HepG2 (cell line): Measurements from ENCODE around the gene PSMD2. TPM values are rescaled to one million over a fixed set of nuclear protein-coding genes. Genes with fewer than 3 reads are reported as not detected.

ENCODE experiments used
- DMAP1 ChIP-seq: IDR thresholded peaks from 2 replicates; pipeline ENCODE4 v1.6.1; 2016
- EP300 ChIP-seq, 3 experiments: sonication (generic) in 1 of 3; formaldehyde crosslinking in 1 of 3; IDR thresholded peaks; 2 replicates each; pipeline versions ENCODE4 v1.5.1 to v1.6.1; 2011 to 2020; ENCODE audit warnings: low read depth in 2 of 3, low read length in 2 of 3, borderline replicate concordance in 1 of 3, improper control_type of control experiment in 1 of 3, mild to moderate bottlenecking in 1 of 3, missing genetic modification reagents in 1 of 3, moderate library complexity in 1 of 3
- ETV6 ChIP-seq: sonication (generic); formaldehyde crosslinking; conservative IDR thresholded peaks from 2 replicates; pipeline ENCODE4 v1.4.0; 2020; ENCODE audit warnings: missing genetic modification reagents
- GLI4 ChIP-seq: sonication (generic); formaldehyde crosslinking; IDR thresholded peaks from 2 replicates; pipeline ENCODE4 v1.5.1; 2020; ENCODE audit warnings: missing genetic modification reagents, mild to moderate bottlenecking, moderate library complexity, borderline replicate concordance
- HNF4G ChIP-seq, 2 experiments: sonication (generic) in 1 of 2; formaldehyde crosslinking in 1 of 2; IDR thresholded peaks; 2 replicates each; pipeline versions ENCODE4 v1.4.0 to v1.6.1; 2011 to 2020; ENCODE audit warnings: borderline replicate concordance in 2 of 2, low read depth in 2 of 2, mild to moderate bottlenecking in 2 of 2, low read length in 1 of 2, missing genetic modification reagents in 1 of 2, moderate library complexity in 1 of 2
- JUN ChIP-seq: sonication (generic); formaldehyde crosslinking; IDR thresholded peaks from 2 replicates; pipeline ENCODE4 v1.4.0; 2020; ENCODE audit warnings: mild to moderate bottlenecking, missing genetic modification reagents
- MEIS2 ChIP-seq: sonication (generic); formaldehyde crosslinking; IDR thresholded peaks from 2 replicates; pipeline ENCODE4 v1.9.0; 2021; ENCODE audit warnings: mild to moderate bottlenecking, missing genetic modification reagents
- MTA3 ChIP-seq: sonication (generic); formaldehyde crosslinking; IDR thresholded peaks from 2 replicates; pipeline ENCODE4 v1.4.0; 2020; ENCODE audit warnings: missing genetic modification reagents
- NFE2 ChIP-seq: sonication (generic); formaldehyde crosslinking; IDR thresholded peaks from 2 replicates; pipeline ENCODE4 v1.4.0; 2020; ENCODE audit warnings: missing genetic modification reagents
- NR2F1 ChIP-seq, 2 experiments: fragments of 450-650 bp in 1 of 2; formaldehyde crosslinking in 1 of 2; IDR thresholded peaks; 2 replicates each; pipeline versions ENCODE4 v1.5.0 to v1.6.1; 2016 to 2020; ENCODE audit warnings: mild to moderate bottlenecking in 1 of 2, missing compliant biosample characterization in 1 of 2, missing genetic modification reagents in 1 of 2, moderate library complexity in 1 of 2
- PRMT3 ChIP-seq: sonication (generic); formaldehyde crosslinking; IDR thresholded peaks from 2 replicates; pipeline ENCODE4 v1.8.1; 2022; ENCODE audit warnings: low read depth, mild to moderate bottlenecking, moderate library complexity, missing genetic modification reagents, borderline replicate concordance
- RFXAP ChIP-seq: sonication (generic); formaldehyde crosslinking; IDR thresholded peaks from 2 replicates; pipeline ENCODE4 v1.4.0; 2020; ENCODE audit warnings: missing genetic modification reagents, borderline replicate concordance
- RXRA ChIP-seq: sonication (generic); formaldehyde crosslinking; IDR thresholded peaks from 2 replicates; pipeline ENCODE4 v1.5.1; 2020; ENCODE audit warnings: missing genetic modification reagents
- SALL1 ChIP-seq: sonication (generic); formaldehyde crosslinking; IDR thresholded peaks from 2 replicates; pipeline ENCODE4 v1.8.0; 2022; ENCODE audit warnings: mild to moderate bottlenecking, missing genetic modification reagents
- TBP ChIP-seq: sonication (generic); formaldehyde crosslinking; IDR thresholded peaks from 2 replicates; pipeline ENCODE4 v1.5.0; 2020; ENCODE audit warnings: missing genetic modification reagents
- U2AF2 ChIP-seq: fragments of 200-400 bp; formaldehyde crosslinking; IDR thresholded peaks from 2 replicates; pipeline ENCODE4 v1.6.1; 2017; ENCODE audit warnings: low read depth, mild to moderate bottlenecking, low read length
- WIZ ChIP-seq: sonication (generic); formaldehyde crosslinking; IDR thresholded peaks from 2 replicates; pipeline ENCODE4 v1.5.1; 2020; ENCODE audit warnings: mild to moderate bottlenecking, missing genetic modification reagents
- ZKSCAN1 ChIP-seq: fragments of 150-350 bp; IDR thresholded peaks from 2 replicates; pipeline ENCODE4 v1.6.1; 2014; ENCODE audit warnings: low read length
- ZNF20 ChIP-seq: sonication (generic); formaldehyde crosslinking; IDR thresholded peaks from 2 replicates; pipeline ENCODE4 v1.4.0; 2020; ENCODE audit warnings: mild to moderate bottlenecking, moderate library complexity, missing genetic modification reagents
- ZNF335 ChIP-seq: sonication (generic); formaldehyde crosslinking; IDR thresholded peaks from 2 replicates; pipeline ENCODE4 v1.4.0; 2020; ENCODE audit warnings: missing genetic modification reagents
- ZNF572 ChIP-seq: sonication (generic); formaldehyde crosslinking; IDR thresholded peaks from 2 replicates; pipeline ENCODE4 v1.5.1; 2020; ENCODE audit warnings: mild to moderate bottlenecking, missing genetic modification reagents
- ZSCAN30 ChIP-seq: sonication (generic); formaldehyde crosslinking; IDR thresholded peaks from 2 replicates; pipeline ENCODE4 v1.5.0; 2020; ENCODE audit warnings: mild to moderate bottlenecking, missing genetic modification reagents
- polyA plus RNA-seq, 8 experiments: library from polyadenylated mRNA; depleted of rRNA in 3 of 8; stranded (reverse) in 7 of 8; unstranded in 1 of 8; fragments of >200 nt; fragmentation: Illumina TruSeq in 4 of 8; extraction: Trizol in 4 of 8; gene quantifications; 2 replicates each; pipeline versions ENCODE4 v1.2.1 to v1.2.3, GENCODE V29; 2011 to 2016; ENCODE audit warnings: low read depth in 4 of 8, missing spikeins in 1 of 8, mixed read lengths in 1 of 8; ENCODE audit not compliant: insufficient read depth in 1 of 8
- total RNA-seq, 5 experiments: library from RNA; depleted of rRNA; stranded (reverse); fragments of >200 nt; fragmentation: Illumina TruSeq; extraction: Trizol; gene quantifications; 2 replicates each; pipeline ENCODE4 v1.2.3, GENCODE V29; 2016; ENCODE audit warnings: low read depth in 1 of 5
- TF ChIP-seq, protein P1 (sequence below): conservative IDR thresholded peaks from 2 replicates; pipeline ENCODE4 v1.6.1; 2018; ENCODE audit warnings: missing genetic modification reagents
- TF ChIP-seq, protein P2 (sequence below): IDR thresholded peaks from 2 replicates; pipeline ENCODE4 v1.6.1; 2016; ENCODE audit warnings: control low read depth
- TF ChIP-seq, protein P3 (sequence below): fragments of 450-650 bp; IDR thresholded peaks from 2 replicates; pipeline ENCODE4 v1.6.1; 2017
- TF ChIP-seq, protein P4 (sequence below): sonication (generic); IDR thresholded peaks from 2 replicates; pipeline ENCODE4 v1.6.1; 2016; ENCODE audit warnings: low read depth, borderline replicate concordance

The PSMD2 gene
- total and polyA plus RNA-seq, 2 of the 13 experiments (the other 11 are each of a cell fraction or from before 2014, with no cell fraction given), result 125 to 200 TPM

DNA sequence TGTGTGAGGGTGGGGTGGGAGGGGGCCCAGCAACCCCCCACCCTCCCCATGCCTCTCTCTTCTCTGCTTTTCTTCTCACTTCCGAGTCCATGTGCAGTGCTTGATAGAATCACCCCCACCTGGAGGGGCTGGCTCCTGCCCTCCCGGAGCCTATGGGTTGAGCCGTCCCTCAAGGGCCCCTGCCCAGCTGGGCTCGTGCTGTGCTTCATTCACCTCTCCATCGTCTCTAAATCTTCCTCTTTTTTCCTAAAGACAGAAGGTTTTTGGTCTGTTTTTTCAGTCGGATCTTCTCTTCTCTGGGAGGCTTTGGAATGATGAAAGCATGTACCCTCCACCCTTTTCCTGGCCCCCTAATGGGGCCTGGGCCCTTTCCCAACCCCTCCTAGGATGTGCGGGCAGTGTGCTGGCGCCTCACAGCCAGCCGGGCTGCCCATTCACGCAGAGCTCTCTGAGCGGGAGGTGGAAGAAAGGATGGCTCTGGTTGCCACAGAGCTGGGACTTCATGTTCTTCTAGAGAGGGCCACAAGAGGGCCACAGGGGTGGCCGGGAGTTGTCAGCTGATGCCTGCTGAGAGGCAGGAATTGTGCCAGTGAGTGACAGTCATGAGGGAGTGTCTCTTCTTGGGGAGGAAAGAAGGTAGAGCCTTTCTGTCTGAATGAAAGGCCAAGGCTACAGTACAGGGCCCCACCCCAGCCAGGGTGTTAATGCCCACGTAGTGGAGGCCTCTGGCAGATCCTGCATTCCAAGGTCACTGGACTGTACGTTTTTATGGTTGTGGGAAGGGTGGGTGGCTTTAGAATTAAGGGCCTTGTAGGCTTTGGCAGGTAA, 46.5 kb downstream of the PSMD2 start (continued):
- TF ChIP-seq, protein P1, sequence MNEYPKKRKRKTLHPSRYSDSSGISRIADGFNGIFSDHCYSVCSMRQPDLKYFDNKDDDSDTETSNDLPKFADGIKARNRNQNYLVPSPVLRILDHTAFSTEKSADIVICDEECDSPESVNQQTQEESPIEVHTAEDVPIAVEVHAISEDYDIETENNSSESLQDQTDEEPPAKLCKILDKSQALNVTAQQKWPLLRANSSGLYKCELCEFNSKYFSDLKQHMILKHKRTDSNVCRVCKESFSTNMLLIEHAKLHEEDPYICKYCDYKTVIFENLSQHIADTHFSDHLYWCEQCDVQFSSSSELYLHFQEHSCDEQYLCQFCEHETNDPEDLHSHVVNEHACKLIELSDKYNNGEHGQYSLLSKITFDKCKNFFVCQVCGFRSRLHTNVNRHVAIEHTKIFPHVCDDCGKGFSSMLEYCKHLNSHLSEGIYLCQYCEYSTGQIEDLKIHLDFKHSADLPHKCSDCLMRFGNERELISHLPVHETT (CRISPR knock-in tag), result no peak
- TF ChIP-seq EP300 (IDR thresholded peaks at IDR 0.05; ENCODE audit: low read depth in 2 of 2, low read length in 2 of 2), result no peak
- no peak for TF ChIP-seq EP300 (CRISPR knock-in tag; IDR thresholded peaks at IDR 0.05; ENCODE audit: borderline replicate concordance)
- TF ChIP-seq, protein P2, sequence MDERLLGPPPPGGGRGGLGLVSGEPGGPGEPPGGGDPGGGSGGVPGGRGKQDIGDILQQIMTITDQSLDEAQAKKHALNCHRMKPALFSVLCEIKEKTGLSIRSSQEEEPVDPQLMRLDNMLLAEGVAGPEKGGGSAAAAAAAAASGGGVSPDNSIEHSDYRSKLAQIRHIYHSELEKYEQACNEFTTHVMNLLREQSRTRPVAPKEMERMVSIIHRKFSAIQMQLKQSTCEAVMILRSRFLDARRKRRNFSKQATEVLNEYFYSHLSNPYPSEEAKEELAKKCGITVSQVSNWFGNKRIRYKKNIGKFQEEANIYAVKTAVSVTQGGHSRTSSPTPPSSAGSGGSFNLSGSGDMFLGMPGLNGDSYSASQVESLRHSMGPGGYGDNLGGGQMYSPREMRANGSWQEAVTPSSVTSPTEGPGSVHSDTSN (CRISPR knock-in tag), result peak; percentile 59; the same call in 1 of the 2 replicates
- TF ChIP-seq JUN (CRISPR knock-in tag), result no peak
- no peak for TF ChIP-seq DMAP1 (CRISPR knock-in tag)
- TF ChIP-seq TBP (CRISPR knock-in tag), result no peak
- no peak for TF ChIP-seq GLI4 (CRISPR knock-in tag)
- TF ChIP-seq ETV6 (CRISPR knock-in tag), result no peak
- no peak for TF ChIP-seq MTA3 (CRISPR knock-in tag)
- 0 out of 2 replicates have a peak, but pooled peaks have one; percentile 27 for TF ChIP-seq RXRA (CRISPR knock-in tag)
- TF ChIP-seq U2AF2, result no peak
- TF ChIP-seq, protein P3, sequence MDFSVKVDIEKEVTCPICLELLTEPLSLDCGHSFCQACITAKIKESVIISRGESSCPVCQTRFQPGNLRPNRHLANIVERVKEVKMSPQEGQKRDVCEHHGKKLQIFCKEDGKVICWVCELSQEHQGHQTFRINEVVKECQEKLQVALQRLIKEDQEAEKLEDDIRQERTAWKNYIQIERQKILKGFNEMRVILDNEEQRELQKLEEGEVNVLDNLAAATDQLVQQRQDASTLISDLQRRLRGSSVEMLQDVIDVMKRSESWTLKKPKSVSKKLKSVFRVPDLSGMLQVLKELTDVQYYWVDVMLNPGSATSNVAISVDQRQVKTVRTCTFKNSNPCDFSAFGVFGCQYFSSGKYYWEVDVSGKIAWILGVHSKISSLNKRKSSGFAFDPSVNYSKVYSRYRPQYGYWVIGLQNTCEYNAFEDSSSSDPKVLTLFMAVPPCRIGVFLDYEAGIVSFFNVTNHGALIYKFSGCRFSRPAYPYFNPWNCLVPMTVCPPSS, result no peak
- no peak for TF ChIP-seq ZNF335 (CRISPR knock-in tag)
- no peak for TF ChIP-seq SALL1 (CRISPR knock-in tag)
- no peak for TF ChIP-seq ZNF20 (CRISPR knock-in tag)
- TF ChIP-seq MEIS2 (CRISPR knock-in tag), result peak; percentile 40; the same call in 1 of the 2 replicates
- no peak for TF ChIP-seq NR2F1 (CRISPR knock-in tag; IDR thresholded peaks at IDR 0.05)
- no peak for TF ChIP-seq ZKSCAN1
- TF ChIP-seq ZNF572 (CRISPR knock-in tag), result 0 out of 2 replicates have a peak, but pooled peaks have one; percentile 21
- TF ChIP-seq WIZ (CRISPR knock-in tag), result no peak
- no peak for TF ChIP-seq HNF4G (IDR thresholded peaks at IDR 0.05; ENCODE audit: borderline replicate concordance, low read depth, low read length)
- TF ChIP-seq HNF4G (CRISPR knock-in tag; IDR thresholded peaks at IDR 0.05; ENCODE audit: borderline replicate concordance, low read depth), result no peak
- no peak for TF ChIP-seq ZSCAN30
- no peak for TF ChIP-seq NFE2 (CRISPR knock-in tag)
- TF ChIP-seq RFXAP, result no peak
- no peak for TF ChIP-seq PRMT3 (CRISPR knock-in tag)
- TF ChIP-seq, protein P4, sequence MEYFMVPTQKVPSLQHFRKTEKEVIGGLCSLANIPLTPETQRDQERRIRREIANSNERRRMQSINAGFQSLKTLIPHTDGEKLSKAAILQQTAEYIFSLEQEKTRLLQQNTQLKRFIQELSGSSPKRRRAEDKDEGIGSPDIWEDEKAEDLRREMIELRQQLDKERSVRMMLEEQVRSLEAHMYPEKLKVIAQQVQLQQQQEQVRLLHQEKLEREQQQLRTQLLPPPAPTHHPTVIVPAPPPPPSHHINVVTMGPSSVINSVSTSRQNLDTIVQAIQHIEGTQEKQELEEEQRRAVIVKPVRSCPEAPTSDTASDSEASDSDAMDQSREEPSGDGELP, result peak; percentile 96
